Lower leg skin (tissue), 3 donors: Measurements from ENCODE around the gene PRR15.

Experiments
- POLR2A ChIP-seq, 2 donors: fragments of 450-650 bp; IDR thresholded peaks; one replicate each; pipeline ENCODE4 v1.6.1; 2016 to 2017; ENCODE audit warnings: antibody characterized with exemption in 2 of 2, mild to moderate bottlenecking in 1 of 2, moderate library complexity in 1 of 2
- TF ChIP-seq, protein P1 (sequence below), 3 donors: fragments of 450-650 bp; IDR thresholded peaks; one replicate each; pipeline ENCODE4 v1.5.1; 2016; ENCODE audit warnings: antibody characterized with exemption in 3 of 3, mild to moderate bottlenecking in 3 of 3, moderate library complexity in 2 of 3

DNA sequence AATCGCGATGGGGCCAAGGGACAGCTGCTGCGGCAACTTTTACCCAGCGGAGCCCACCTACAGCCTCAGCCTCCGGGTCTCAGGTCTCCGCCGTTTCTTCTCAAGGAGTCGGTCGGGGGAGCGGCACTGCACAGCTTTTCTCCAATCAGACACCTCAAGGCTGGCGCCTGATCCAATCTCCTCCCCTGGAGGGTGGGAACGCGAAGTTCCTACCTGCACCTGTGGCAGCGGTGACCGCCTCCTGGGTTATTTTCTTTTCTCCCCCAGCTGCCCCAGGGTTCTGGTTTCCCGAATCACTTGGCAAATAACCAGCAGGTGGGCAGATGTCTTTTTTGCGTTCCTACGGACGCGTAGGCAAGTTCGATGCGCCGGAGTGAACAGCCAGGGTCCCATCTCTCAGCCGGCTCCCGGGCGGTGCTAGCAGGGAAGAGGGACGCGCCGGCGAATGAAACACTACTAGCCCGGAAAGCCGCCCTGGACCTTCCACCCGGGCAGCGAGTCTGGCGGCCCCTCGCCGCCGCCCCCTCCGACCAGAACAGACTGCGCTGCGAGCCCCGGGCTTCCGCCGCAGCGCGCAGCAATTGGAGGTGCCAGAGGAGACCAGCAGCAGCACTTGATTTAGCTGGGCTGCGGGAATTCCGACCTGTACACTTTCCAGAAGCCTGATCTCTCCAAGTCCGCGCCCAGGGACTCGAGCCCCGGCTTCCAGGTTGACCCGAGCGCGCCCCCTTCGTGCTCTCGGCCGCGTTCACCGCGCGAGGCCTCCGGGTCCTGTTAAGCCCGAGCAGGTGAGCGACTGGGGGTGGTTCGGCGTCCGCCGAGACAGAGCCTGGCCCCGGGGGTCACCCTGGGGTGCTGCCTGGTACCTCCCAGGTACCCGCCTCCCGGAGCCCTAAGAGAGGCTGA, at the start of gene PRR15:
- TF ChIP-seq, protein P1, sequence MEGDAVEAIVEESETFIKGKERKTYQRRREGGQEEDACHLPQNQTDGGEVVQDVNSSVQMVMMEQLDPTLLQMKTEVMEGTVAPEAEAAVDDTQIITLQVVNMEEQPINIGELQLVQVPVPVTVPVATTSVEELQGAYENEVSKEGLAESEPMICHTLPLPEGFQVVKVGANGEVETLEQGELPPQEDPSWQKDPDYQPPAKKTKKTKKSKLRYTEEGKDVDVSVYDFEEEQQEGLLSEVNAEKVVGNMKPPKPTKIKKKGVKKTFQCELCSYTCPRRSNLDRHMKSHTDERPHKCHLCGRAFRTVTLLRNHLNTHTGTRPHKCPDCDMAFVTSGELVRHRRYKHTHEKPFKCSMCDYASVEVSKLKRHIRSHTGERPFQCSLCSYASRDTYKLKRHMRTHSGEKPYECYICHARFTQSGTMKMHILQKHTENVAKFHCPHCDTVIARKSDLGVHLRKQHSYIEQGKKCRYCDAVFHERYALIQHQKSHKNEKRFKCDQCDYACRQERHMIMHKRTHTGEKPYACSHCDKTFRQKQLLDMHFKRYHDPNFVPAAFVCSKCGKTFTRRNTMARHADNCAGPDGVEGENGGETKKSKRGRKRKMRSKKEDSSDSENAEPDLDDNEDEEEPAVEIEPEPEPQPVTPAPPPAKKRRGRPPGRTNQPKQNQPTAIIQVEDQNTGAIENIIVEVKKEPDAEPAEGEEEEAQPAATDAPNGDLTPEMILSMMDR (IDR thresholded peaks at IDR 0.05) = no peak
- no peak for TF ChIP-seq POLR2A (IDR thresholded peaks at IDR 0.05)
